ENCODE data around the gene XKR8. TPM values are rescaled to one million over a fixed set of nuclear protein-coding genes. Genes with fewer than 3 reads are reported as not detected.

Gene XKR8
- total and polyA plus RNA-seq, 2 of the 13 experiments (the other 11 are each of a cell fraction or from before 2014, with no cell fraction given): 5.4 to 6.3 TPM

GRCh38 chr1:27935721-27936120 lies 24.1 kb upstream of the XKR8 start:
- CTCF ChIA-PET (ENCODE audit: low intra/inter-chr PET ratio, low total read pairs): no interaction called here
- no peak for FAIRE-seq
- TF ChIP-seq GTF2F1 (IDR thresholded peaks at IDR 0.05; ENCODE audit: low read length) (no peak), AKNA (CRISPR knock-in tag; IDR thresholded peaks at IDR 0.05; ENCODE audit: borderline replicate concordance) (no peak), ZNF580 (CRISPR knock-in tag; IDR thresholded peaks at IDR 0.05; ENCODE audit: borderline replicate concordance, low read depth) (no peak), KAT7 (CRISPR knock-in tag; IDR thresholded peaks at IDR 0.05; ENCODE audit: borderline replicate concordance) (no peak), ZNF7 (CRISPR knock-in tag; IDR thresholded peaks at IDR 0.05) (no peak), SNRNP70 (IDR thresholded peaks at IDR 0.05; ENCODE audit: low read depth, low read length) (no peak), ZNF766 (CRISPR knock-in tag; IDR thresholded peaks at IDR 0.05; ENCODE audit: borderline replicate concordance) (no peak), FOXK2 (IDR thresholded peaks at IDR 0.05) (no peak), CBX2 (IDR thresholded peaks at IDR 0.05; ENCODE audit: low read depth, low read length) (no peak), CBX2 (CRISPR knock-in tag; IDR thresholded peaks at IDR 0.05; ENCODE audit: low read depth) (no peak), PREB (CRISPR knock-in tag; IDR thresholded peaks at IDR 0.05) (no peak), BHLHE40 (IDR thresholded peaks at IDR 0.05; ENCODE audit: low read length) (no peak)

More at GRCh38 chr1:27935721-27936120, 24.1 kb upstream of the XKR8 start:
- Histone ChIP-seq H3K27ac (ENCODE audit: extremely low read length, insufficient read depth, low read length) (no peak overlapping the region), H3K9me3 (ENCODE audit: low read length) (no peaks in the 10 kb centered on the region), H3K4me2 (ENCODE audit: low read depth, low read length) (peak overlapping the region; percentile 97), H4K20me1 (ENCODE audit: insufficient read depth, low read length) (no peaks in the 10 kb centered on the region), H3K4me3 (replicated peaks in 1 of 3; ENCODE audit: insufficient read depth in 1 of 3, low read depth in 2 of 3, low read length in 3 of 3) (peak overlapping the region in 2 of 3 experiments; percentile 52 to 70; a peak in 4 of 6 replicates), H3K9ac (ENCODE audit: insufficient read depth, low read depth, low read length) (peak overlapping the region; percentile 52; the same call in 1 of the 2 replicates), H3K36me3 (replicated peaks in 1 of 2; ENCODE audit: control insufficient read depth in 1 of 2, insufficient read depth in 2 of 2, low read length in 2 of 2) (no peaks in the 10 kb centered on the region), H3K4me1 (ENCODE audit: insufficient read depth, low read length) (peaks cover 30% of the 10 kb centered on the region), H2AFZ (ENCODE audit: low read length) (peak overlapping the region; percentile 64), H3K27me3 (ENCODE audit: control insufficient read depth in 1 of 2, insufficient read depth in 2 of 2, low read length in 2 of 2) (no peaks in the 10 kb centered on the region), H3K79me2 (ENCODE audit: insufficient read depth, low read length) (no peaks in the 10 kb centered on the region)
- no TSS peak for BruUV-seq (replicated peaks)
- DNase-seq (ENCODE audit: low spot score): no peak
- POLR2A ChIA-PET: interaction anchor here (0.8 to 1.1 kb wide), 3 partner anchors 8 to 105 kb away, joined by 3 to 4 read pairs (median 3); partner anchors contain the start of gene PPP1R8
- intact Hi-C loops (cut with micrococcal nuclease; ENCODE audit: unreplicated experiment) (loop anchor here (1.0 kb wide), 1 partner anchor 8 kb away; no protein-coding TSS in a partner anchor), in situ Hi-C loops (cut with HindIII; ENCODE audit: extremely low pct_ligation_motif_present, low pct_unique_long_range_greater_than_20kb) (loop anchor here (10.0 kb wide), 1 partner anchor 81 kb away; no protein-coding TSS in a partner anchor)
- 26% methylated on average over 8 of the region's 8 CpGs for WGBS (ENCODE audit: low lambda C conversion rate)
- ATAC-seq: no peak; the same call in 2 of the 3 replicates

Data from HepG2 (cell line).